H1 (cell line): ENCODE results near the gene AOPEP. TPM values are rescaled to one million over a fixed set of nuclear protein-coding genes. Genes with fewer than 3 reads are reported as not detected.

Source experiments
- CTCF ChIA-PET: fragments of 300-600 bp; sonication (Branson Sonifier 250); formaldehyde crosslinking; loops from one replicate; lab custom pipeline; 2021; ENCODE audit not compliant: partially characterized antibody; lab: Charles Lee
- POLR2A ChIA-PET: fragments of 300-600 bp; sonication (Branson Sonifier 250); formaldehyde crosslinking; loops from one replicate; lab custom pipeline; 2021; ENCODE audit warnings: inconsistent platforms; ENCODE audit not compliant: partially characterized antibody; lab: Charles Lee
- DNase-seq, 2 experiments: peaks; one replicate each; pipeline versions ENCODE4 v3.0.0 to v3.0.0-alpha.2; 2010 to 2022; ENCODE audit warnings: low spot score in 2 of 2, low read depth in 1 of 2, mixed read lengths in 1 of 2
- FAIRE-seq: peaks from 2 replicates; lab custom pipeline; 2011; peaks lifted over from hg19 to GRCh38; lab: Jason Lieb, UNC
- H2AFZ ChIP-seq: 2 replicates; pipeline ENCODE4 v1.8.1; 2012; ENCODE audit warnings: low read length, inconsistent platforms
- H2AK5ac ChIP-seq: 2 replicates; pipeline ENCODE4 v1.6.1; 2013; ENCODE audit warnings: low read depth, low read length
- H2BK120ac ChIP-seq: replicated peaks from 2 replicates; pipeline ENCODE3; 2013; ENCODE audit warnings: low read depth, low read length, inconsistent platforms
- H2BK12ac ChIP-seq: 2 replicates; pipeline ENCODE4 v1.6.1; 2013; ENCODE audit warnings: low read depth, low read length
- H2BK15ac ChIP-seq: 2 replicates; pipeline ENCODE4 v1.6.1; 2013; ENCODE audit warnings: low read length
- H2BK20ac ChIP-seq: 2 replicates; pipeline ENCODE4 v1.6.1; 2013; ENCODE audit warnings: low read length
- H2BK5ac ChIP-seq: 2 replicates; pipeline ENCODE4 v1.6.1; 2013; ENCODE audit warnings: low read depth, low read length
- H3K14ac ChIP-seq: 2 replicates; pipeline ENCODE4 v1.6.1; 2013; ENCODE audit warnings: inconsistent platforms; ENCODE audit not compliant: insufficient read length
- H3K18ac ChIP-seq: 2 replicates; pipeline ENCODE4 v1.6.1; 2013; ENCODE audit warnings: low read length; ENCODE audit errors: extremely low read depth
- H3K23ac ChIP-seq: 2 replicates; pipeline ENCODE4 v1.6.1; 2013; ENCODE audit warnings: inconsistent platforms; ENCODE audit not compliant: insufficient read length
- H3K23me2 ChIP-seq: 2 replicates; pipeline ENCODE4 v1.6.1; 2013; ENCODE audit warnings: low read depth, low read length
- H3K27ac ChIP-seq: 2 replicates; pipeline ENCODE4 v1.6.1; 2011; ENCODE audit warnings: low read depth, low read length, inconsistent platforms
- H3K27me3 ChIP-seq, 4 experiments: replicated peaks in 1 of 4; 1 replicate in 1 of 4; 2 replicates in 3 of 4; pipeline versions ENCODE4 v1.6.1 to v1.8.1; 2011 to 2013; ENCODE audit warnings: low read length in 3 of 4, mild to moderate bottlenecking in 3 of 4, inconsistent platforms in 2 of 4, mixed read lengths in 2 of 4, moderate library complexity in 1 of 4; ENCODE audit not compliant: control insufficient read depth in 3 of 4, insufficient read depth in 3 of 4; ENCODE audit errors: extremely low read depth in 1 of 4
- H3K36me3 ChIP-seq, 4 experiments: 2 replicates each; pipeline versions ENCODE4 v1.6.1 to v1.8.1; 2011 to 2013; ENCODE audit warnings: mild to moderate bottlenecking in 4 of 4, low read length in 3 of 4, moderate library complexity in 2 of 4, control low read depth in 1 of 4, inconsistent platforms in 1 of 4; ENCODE audit not compliant: insufficient read depth in 4 of 4, control insufficient read depth in 2 of 4
- H3K4ac ChIP-seq: replicated peaks from 2 replicates; pipeline ENCODE3; 2013; ENCODE audit warnings: low read length, low read depth, mixed read lengths, inconsistent platforms; ENCODE audit not compliant: insufficient read length
- H3K4me1 ChIP-seq, 4 experiments: replicated peaks in 1 of 4; 1 replicate in 1 of 4; 2 replicates in 3 of 4; pipeline versions ENCODE4 v1.6.1 to v1.8.1; 2011 to 2013; ENCODE audit warnings: low read length in 3 of 4, inconsistent platforms in 2 of 4, mixed read lengths in 1 of 4; ENCODE audit not compliant: insufficient read depth in 4 of 4, control insufficient read depth in 3 of 4
- H3K4me2 ChIP-seq, 2 experiments: 2 replicates each; pipeline versions ENCODE4 v1.6.1 to v1.8.1; 2011 to 2013; ENCODE audit warnings: low read depth in 2 of 2, low read length in 2 of 2, control low read depth in 1 of 2, inconsistent platforms in 1 of 2, mild to moderate bottlenecking in 1 of 2; ENCODE audit not compliant: insufficient read depth in 1 of 2
- H3K4me3 ChIP-seq, 4 experiments: fragments of 200-600, 300-600 bp in 1 of 4; sonication (generic), shearing (Covaris generic), sonication (Bioruptor Twin) in 1 of 4; 2 replicates each; pipeline versions ENCODE4 v1.5.1 to v1.8.1; 2011 to 2016; ENCODE audit warnings: low read length in 4 of 4, low read depth in 3 of 4, control low read depth in 2 of 4, inconsistent platforms in 2 of 4, mild to moderate bottlenecking in 2 of 4, mixed read lengths in 1 of 4, moderate library complexity in 1 of 4; ENCODE audit not compliant: insufficient read depth in 2 of 4; ENCODE audit errors: extremely low read depth in 1 of 4
- H3K56ac ChIP-seq: replicated peaks from 2 replicates; pipeline ENCODE3; 2013; ENCODE audit warnings: low read depth, mild to moderate bottlenecking, mixed read lengths, low read length, inconsistent platforms; ENCODE audit not compliant: insufficient read length
- H3K79me1 ChIP-seq: 2 replicates; pipeline ENCODE4 v1.6.1; 2013; ENCODE audit warnings: low read depth, low read length, control low read depth
- H3K79me2 ChIP-seq, 2 experiments: 2 replicates each; pipeline versions ENCODE4 v1.6.1 to v1.8.1; 2012 to 2013; ENCODE audit warnings: low read length in 2 of 2, mild to moderate bottlenecking in 2 of 2, inconsistent platforms in 1 of 2; ENCODE audit not compliant: insufficient read depth in 2 of 2, control insufficient read depth in 1 of 2
- H3K9ac ChIP-seq, 4 experiments: replicated peaks in 1 of 4; 1 replicate in 1 of 4; 2 replicates in 3 of 4; pipeline versions ENCODE4 v1.6.1 to v1.8.1; 2011 to 2013; ENCODE audit warnings: low read depth in 3 of 4, low read length in 3 of 4, control low read depth in 2 of 4, mild to moderate bottlenecking in 2 of 4, moderate library complexity in 2 of 4, inconsistent platforms in 1 of 4; ENCODE audit errors: extremely low read depth in 1 of 4
- H3K9me3 ChIP-seq, 2 experiments: 2 replicates each; pipeline versions ENCODE4 v1.6.1 to v1.8.1; 2012 to 2013; ENCODE audit warnings: mild to moderate bottlenecking in 2 of 2, moderate library complexity in 2 of 2, control low read depth in 1 of 2, inconsistent platforms in 1 of 2, low read depth in 1 of 2, low read length in 1 of 2, mixed read lengths in 1 of 2; ENCODE audit not compliant: insufficient read depth in 2 of 2
- H4K20me1 ChIP-seq, 2 experiments: replicated peaks in 1 of 2; 2 replicates each; pipeline versions ENCODE3 to v1.8.1; 2011 to 2013; ENCODE audit warnings: inconsistent platforms in 2 of 2, low read length in 2 of 2, mild to moderate bottlenecking in 1 of 2; ENCODE audit not compliant: insufficient read depth in 2 of 2, control insufficient read depth in 1 of 2
- H4K5ac ChIP-seq: 2 replicates; pipeline ENCODE4 v1.6.1; 2013; ENCODE audit warnings: low read length, low read depth, mixed read lengths, inconsistent platforms; ENCODE audit not compliant: insufficient read length
- H4K8ac ChIP-seq: 2 replicates; pipeline ENCODE4 v1.8.0; 2013; ENCODE audit warnings: mild to moderate bottlenecking, moderate library complexity, low read length, inconsistent platforms; ENCODE audit not compliant: insufficient read depth; ENCODE audit errors: extremely low read depth
- H4K91ac ChIP-seq: replicated peaks from 2 replicates; pipeline ENCODE3; 2013; ENCODE audit warnings: low read length, mixed read lengths, inconsistent platforms; ENCODE audit not compliant: insufficient read length
- CBX8 ChIP-seq: fragments of 300-800, 300-1000 bp; sonication (generic); IDR thresholded peaks from 2 replicates; pipeline ENCODE4 v1.7.1; 2016; ENCODE audit warnings: low read depth, low read length, borderline replicate concordance
- EP300 ChIP-seq, 2 experiments: IDR thresholded peaks; 1 replicate in 1 of 2; 2 replicates in 1 of 2; pipeline ENCODE4 v1.6.1; 2011 to 2012; ENCODE audit warnings: low read depth in 2 of 2, low read length in 2 of 2, mild to moderate bottlenecking in 2 of 2, borderline replicate concordance in 1 of 2, inconsistent platforms in 1 of 2, moderate library complexity in 1 of 2
- EZH2 ChIP-seq: fragments of 200-600 bp; sonication (generic); IDR thresholded peaks from 2 replicates; pipeline ENCODE4 v1.7.1; 2012; ENCODE audit warnings: low read depth, mild to moderate bottlenecking, moderate library complexity, low read length, inconsistent platforms; ENCODE audit not compliant: severe bottlenecking
- RNF2 ChIP-seq: fragments of 200-900, 300-1000 bp; sonication (generic); IDR thresholded peaks from 2 replicates; pipeline ENCODE4 v1.7.1; 2016; ENCODE audit warnings: borderline replicate concordance, low read depth, mild to moderate bottlenecking, antibody characterized with exemption, low read length; ENCODE audit not compliant: poor library complexity, severe bottlenecking; ENCODE audit errors: missing control alignments
- SUZ12 ChIP-seq: fragments of 200-600 bp; sonication (generic); IDR thresholded peaks from 2 replicates; pipeline ENCODE4 v1.6.1; 2012; ENCODE audit warnings: mild to moderate bottlenecking, inconsistent platforms, low read length, moderate library complexity, mixed read lengths
- WGBS, 2 experiments: shearing (Covaris generic) in 1 of 2; methylation state at CpG; one replicate each; pipeline versions ENCODE4 v1.1.6 to v1.1.7; 2013 to 2015; ENCODE audit warnings: low lambda C conversion rate in 2 of 2, mixed read lengths in 2 of 2, inconsistent platforms in 1 of 2, low coverage in 1 of 2, missing lambda C conversion rate in 1 of 2; ENCODE audit not compliant: insufficient replicate concordance in 2 of 2, insufficient coverage in 1 of 2, insufficient read length in 1 of 2; ENCODE audit errors: extremely low coverage in 1 of 2, missing lambda C conversion rate in 1 of 2; 5-methylcytosine and 5-hydroxymethylcytosine counted together
- polyA plus RNA-seq, 7 experiments: library from polyadenylated mRNA; depleted of rRNA in 3 of 7; stranded (reverse) in 5 of 7; unstranded in 2 of 7; fragments of >200 nt in 5 of 7; fragments of 200-250 nt in 2 of 7; gene quantifications; 1 replicate in 5 of 7; 2 replicates in 1 of 7; 4 replicates in 1 of 7; pipeline versions ENCODE4 v1.2.1 to v1.2.3, GENCODE V29; 2011 to 2013; ENCODE audit warnings: missing spikeins in 2 of 7, mixed read lengths in 2 of 7
- total RNA-seq: library from RNA; stranded (reverse); fragmentation: NEBNext Ultra II Directional; extraction: Animal tissue kit (Norgen Biotek cat#: 25700); gene quantifications from 2 replicates; pipeline ENCODE4 v1.2.1, GENCODE V29; 2021
- TF ChIP-seq, protein P1 (sequence below), 3 experiments: IDR thresholded peaks; 1 replicate in 2 of 3; 2 replicates in 1 of 3; pipeline versions ENCODE4 v1.5.1 to v1.6.1; 2011; ENCODE audit warnings: low read length in 3 of 3, mild to moderate bottlenecking in 3 of 3, inconsistent platforms in 2 of 3, low read depth in 1 of 3, moderate library complexity in 1 of 3; ENCODE audit not compliant: insufficient read depth in 1 of 3; ENCODE audit errors: control extremely low read depth in 1 of 3
- TF ChIP-seq, protein P2 (sequence below): IDR thresholded peaks from 2 replicates; pipeline ENCODE4 v1.6.1; 2012; ENCODE audit warnings: low read length, inconsistent platforms

Gene AOPEP
- total and polyA plus RNA-seq, 2 of the 8 experiments (the other 6 are each of a cell fraction or from before 2014, with no cell fraction given), result 6.1 to 14.3 TPM

GRCh38 chr9:95030920-95031642 lies 304.6 kb downstream of the AOPEP start:
- H2BK12ac ChIP-seq, result no peak overlapping the region
- no peak overlapping the region for H3K4me2 ChIP-seq
- POLR2A ChIA-PET, result no interaction called here
- H2BK120ac ChIP-seq, result no peak overlapping the region
- no peak overlapping the region for H4K5ac ChIP-seq
- H4K91ac ChIP-seq, result no peak overlapping the region
- H3K4ac ChIP-seq, result no peak overlapping the region
- H3K9ac ChIP-seq, result no peak overlapping the region
- H4K20me1 ChIP-seq, result peaks cover 0 to 2% of the 10 kb centered on the region in 2 experiments
- H3K56ac ChIP-seq, result no peak overlapping the region
- H2BK5ac ChIP-seq, result no peak overlapping the region
- H4K8ac ChIP-seq, result no peak overlapping the region
- whole genome bisulfite sequencing, 2 experiments, result 89% methylated on average over 10 of the region's 10 CpGs; no CpG with 5 or more reads in 1 of the 2 experiments
- H3K79me2 ChIP-seq, result no peaks in the 10 kb centered on the region
- no peak overlapping the region for H3K27ac ChIP-seq
- CTCF ChIA-PET, result interaction anchor here (0.7 to 2.7 kb wide), 5 partner anchors 8 to 228 kb away, joined by 3 to 10 read pairs (median 4); no protein-coding TSS in a partner anchor
- no peak for DNase-seq
- H3K4me3 ChIP-seq, result no peak overlapping the region
- H2BK20ac ChIP-seq, result no peak overlapping the region
- TF ChIP-seq EP300 (IDR thresholded peaks at IDR 0.05; ENCODE audit: borderline replicate concordance in 1 of 2, low read depth in 2 of 2, low read length in 2 of 2) (no peak), RNF2 (no peak), CBX8 (no peak), SUZ12 (no peak), EZH2 (no peak)
- TF ChIP-seq, protein P1, sequence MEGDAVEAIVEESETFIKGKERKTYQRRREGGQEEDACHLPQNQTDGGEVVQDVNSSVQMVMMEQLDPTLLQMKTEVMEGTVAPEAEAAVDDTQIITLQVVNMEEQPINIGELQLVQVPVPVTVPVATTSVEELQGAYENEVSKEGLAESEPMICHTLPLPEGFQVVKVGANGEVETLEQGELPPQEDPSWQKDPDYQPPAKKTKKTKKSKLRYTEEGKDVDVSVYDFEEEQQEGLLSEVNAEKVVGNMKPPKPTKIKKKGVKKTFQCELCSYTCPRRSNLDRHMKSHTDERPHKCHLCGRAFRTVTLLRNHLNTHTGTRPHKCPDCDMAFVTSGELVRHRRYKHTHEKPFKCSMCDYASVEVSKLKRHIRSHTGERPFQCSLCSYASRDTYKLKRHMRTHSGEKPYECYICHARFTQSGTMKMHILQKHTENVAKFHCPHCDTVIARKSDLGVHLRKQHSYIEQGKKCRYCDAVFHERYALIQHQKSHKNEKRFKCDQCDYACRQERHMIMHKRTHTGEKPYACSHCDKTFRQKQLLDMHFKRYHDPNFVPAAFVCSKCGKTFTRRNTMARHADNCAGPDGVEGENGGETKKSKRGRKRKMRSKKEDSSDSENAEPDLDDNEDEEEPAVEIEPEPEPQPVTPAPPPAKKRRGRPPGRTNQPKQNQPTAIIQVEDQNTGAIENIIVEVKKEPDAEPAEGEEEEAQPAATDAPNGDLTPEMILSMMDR (IDR thresholded peaks at IDR 0.05; ENCODE audit: control extremely low read depth in 1 of 3, insufficient read depth in 1 of 3, low read depth in 1 of 3, low read length in 3 of 3), result no peak
- TF ChIP-seq, protein P2, sequence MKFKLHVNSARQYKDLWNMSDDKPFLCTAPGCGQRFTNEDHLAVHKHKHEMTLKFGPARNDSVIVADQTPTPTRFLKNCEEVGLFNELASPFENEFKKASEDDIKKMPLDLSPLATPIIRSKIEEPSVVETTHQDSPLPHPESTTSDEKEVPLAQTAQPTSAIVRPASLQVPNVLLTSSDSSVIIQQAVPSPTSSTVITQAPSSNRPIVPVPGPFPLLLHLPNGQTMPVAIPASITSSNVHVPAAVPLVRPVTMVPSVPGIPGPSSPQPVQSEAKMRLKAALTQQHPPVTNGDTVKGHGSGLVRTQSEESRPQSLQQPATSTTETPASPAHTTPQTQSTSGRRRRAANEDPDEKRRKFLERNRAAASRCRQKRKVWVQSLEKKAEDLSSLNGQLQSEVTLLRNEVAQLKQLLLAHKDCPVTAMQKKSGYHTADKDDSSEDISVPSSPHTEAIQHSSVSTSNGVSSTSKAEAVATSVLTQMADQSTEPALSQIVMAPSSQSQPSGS, result no peak
- TF ChIP-seq, all 59 proteins: peak for 0
- FAIRE-seq, result no peak
- Histone ChIP-seq H3K14ac (no peak overlapping the region), H3K4me1 (no peaks in the 10 kb centered on the region; a peak in 1 of 7 replicates), H3K79me1 (no peaks in the 10 kb centered on the region), H2AFZ (no peak overlapping the region), H3K36me3 (no peaks in the 10 kb centered on the region), H3K23ac (no peak overlapping the region), H2AK5ac (no peak overlapping the region), H3K18ac (no peak overlapping the region), H3K9me3 (no peaks in the 10 kb centered on the region), H2BK15ac (no peak overlapping the region), H3K23me2 (no peaks in the 10 kb centered on the region), H3K27me3 (no peaks in the 10 kb centered on the region)
